ENCODE data around the gene APOO.

APOO gene

GRCh38 chrX:23820235-23820782 lies 87.4 kb downstream of the APOO start:
- DNase-seq (ENCODE audit: low spot score) = no peak
- TF ChIP-seq CTCF (IDR thresholded peaks at IDR 0.05; ENCODE audit: borderline replicate concordance, control extremely low read depth, extremely low read depth, insufficient read depth, missing control alignments) = no peak
- in situ Hi-C loops (cut with MboI; ENCODE audit: low sequenced_read_pairs, unreplicated experiment) = no loop called here

DNA sequence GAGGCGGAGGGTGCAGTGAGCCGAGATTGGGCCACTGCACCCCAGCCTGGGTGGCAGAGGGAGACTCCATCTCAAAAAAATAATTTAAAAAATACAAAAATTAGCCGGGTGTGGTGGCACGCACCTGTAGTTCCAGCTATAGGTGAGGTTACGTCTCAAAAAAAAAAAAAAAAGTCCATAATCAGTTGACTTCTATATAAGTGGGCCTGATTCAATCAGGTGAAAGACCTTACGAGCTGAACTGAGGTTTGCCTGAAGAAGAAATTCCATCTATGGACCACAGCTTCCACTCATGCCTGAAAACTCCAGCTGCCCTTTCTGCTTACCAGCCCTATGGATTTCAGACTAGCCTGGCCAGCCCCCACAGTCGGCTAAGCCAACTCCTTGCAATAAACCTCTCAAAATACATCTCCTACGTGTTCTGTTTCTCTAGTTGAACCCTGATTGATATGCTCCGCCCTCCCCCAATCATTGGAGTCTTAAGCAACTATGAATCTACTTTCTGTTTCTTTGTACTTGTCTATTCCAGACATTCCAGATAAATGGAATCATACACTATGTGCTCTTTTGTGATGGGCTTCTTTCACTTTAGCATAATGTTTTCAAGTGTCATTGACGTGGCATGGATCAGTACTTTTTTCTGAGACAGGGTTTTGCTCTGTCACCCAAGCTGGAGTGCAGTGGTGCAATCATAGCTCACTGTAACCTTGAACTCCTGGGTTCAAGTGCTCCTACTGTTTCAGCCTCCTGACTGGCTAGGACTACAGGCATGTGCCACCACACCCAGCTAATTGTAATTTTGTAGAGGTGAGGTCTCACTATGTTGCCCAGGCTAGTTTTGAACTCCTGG lies 88.1 kb downstream of the APOO start:
- DNase-seq (ENCODE audit: low spot score) = no peak
- in situ Hi-C loops (cut with MboI; ENCODE audit: low sequenced_read_pairs, unreplicated experiment) = no loop called here
- TF ChIP-seq CTCF (IDR thresholded peaks at IDR 0.05; ENCODE audit: borderline replicate concordance, control extremely low read depth, extremely low read depth, insufficient read depth, missing control alignments) = no peak

- TF ChIP-seq CTCF (IDR thresholded peaks at IDR 0.05; ENCODE audit: borderline replicate concordance, control extremely low read depth, extremely low read depth, insufficient read depth, missing control alignments) = no peak
- DNase-seq (ENCODE audit: low spot score) = no peak
- in situ Hi-C loops (cut with MboI; ENCODE audit: low sequenced_read_pairs, unreplicated experiment) = no loop called here
Observed at GRCh38 chrX:23817979-23818336, 89.8 kb downstream of the APOO start.

DNA sequence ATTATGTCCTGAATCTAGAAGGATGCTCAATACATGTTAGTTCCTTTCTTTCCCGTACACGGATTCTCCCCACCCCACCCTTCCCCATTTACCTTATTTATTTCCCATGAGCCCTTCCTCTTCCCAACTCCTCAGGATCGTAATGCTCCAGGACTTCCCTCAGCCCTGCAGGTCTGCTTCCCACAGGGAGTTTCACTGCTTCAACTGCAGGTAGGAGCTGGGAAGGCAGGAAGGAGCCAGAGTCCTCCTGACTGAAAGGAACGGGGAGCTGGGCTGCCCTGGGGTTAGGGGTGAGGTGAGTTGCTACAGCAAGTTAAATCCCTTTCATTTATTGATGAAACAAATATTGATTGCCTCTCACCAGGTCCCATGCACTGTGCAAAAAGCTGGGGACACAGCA lies 91.6 kb downstream of the APOO start:
- no peak for TF ChIP-seq CTCF (IDR thresholded peaks at IDR 0.05; ENCODE audit: borderline replicate concordance, control extremely low read depth, extremely low read depth, insufficient read depth, missing control alignments)
- DNase-seq (ENCODE audit: low spot score) = no peak
- in situ Hi-C loops (cut with MboI; ENCODE audit: low sequenced_read_pairs, unreplicated experiment) = no loop called here

- in situ Hi-C loops (cut with MboI; ENCODE audit: low sequenced_read_pairs, unreplicated experiment) = no loop called here
- DNase-seq (ENCODE audit: low spot score) = no peak
- TF ChIP-seq CTCF (IDR thresholded peaks at IDR 0.05; ENCODE audit: borderline replicate concordance, control extremely low read depth, extremely low read depth, insufficient read depth, missing control alignments) = no peak
Observed at GRCh38 chrX:23815376-23815775, 92.4 kb downstream of the APOO start.

DNA sequence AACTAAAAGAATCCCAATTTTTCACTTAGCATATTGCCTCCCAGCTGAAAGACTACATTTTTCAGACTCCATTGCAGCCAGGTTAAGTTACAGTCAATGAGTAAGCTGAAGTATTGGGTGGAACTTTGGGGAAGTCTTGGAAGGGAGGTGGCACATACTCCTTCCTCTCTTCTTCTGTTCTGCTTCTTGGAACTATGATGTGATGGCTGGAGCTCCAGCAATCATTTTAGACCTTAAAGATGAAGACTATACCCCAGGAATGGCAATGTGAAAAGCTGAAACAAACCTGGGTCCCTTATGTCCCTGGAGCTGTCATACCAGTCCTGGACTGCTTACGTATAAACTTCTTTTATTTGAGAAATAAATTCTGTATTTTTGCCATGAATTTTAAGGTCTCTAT lies 93.9 kb downstream of the APOO start:
- in situ Hi-C loops (cut with MboI; ENCODE audit: low sequenced_read_pairs, unreplicated experiment) = no loop called here
- DNase-seq (ENCODE audit: low spot score) = no peak
- TF ChIP-seq CTCF (IDR thresholded peaks at IDR 0.05; ENCODE audit: borderline replicate concordance, control extremely low read depth, extremely low read depth, insufficient read depth, missing control alignments) = no peak
